ENCODE results near the gene VANGL2.
A peak's percentile ranks its signal among the peaks of the same experiment; 100 is the strongest.

Gene VANGL2

GRCh38 chr1:160400223-160400645 lies at the start of gene VANGL2:
Gene VANGL2 (plus strand): TSS chr1:160400564. CDS start chr1:160415838, 15,274 bp downstream.
- peak in 2 of 3 donors; percentile 24 to 42 for DNase-seq (ENCODE audit: low read depth in 2 of 3, low spot score in 1 of 3)

- no peak for DNase-seq (ENCODE audit: low read depth in 2 of 3, low spot score in 1 of 3)
These were observed 48.7 kb upstream of the VANGL2 start for GRCh38 chr1:160351629-160352028.

- no peak for DNase-seq (ENCODE audit: low read depth in 2 of 3, low spot score in 1 of 3)
These were observed 47.8 kb upstream of the VANGL2 start for GRCh38 chr1:160352555-160352954.

GRCh38 chr1:160353223-160353622 lies 47.1 kb upstream of the VANGL2 start:
- DNase-seq (ENCODE audit: low read depth in 2 of 3, low spot score in 1 of 3) = no peak

GRCh38 chr1:160354388-160354985 lies 45.9 kb upstream of the VANGL2 start:
- DNase-seq (ENCODE audit: low read depth in 2 of 3, low spot score in 1 of 3) = no peak

- no peak for DNase-seq (ENCODE audit: low read depth in 2 of 3, low spot score in 1 of 3)
These were observed 42.9 kb upstream of the VANGL2 start for GRCh38 chr1:160357286-160358002.

GRCh38 chr1:160358073-160358472 lies 42.3 kb upstream of the VANGL2 start:
- DNase-seq (ENCODE audit: low read depth in 2 of 3, low spot score in 1 of 3) = no peak

GRCh38 chr1:160359559-160360226 lies 40.7 kb upstream of the VANGL2 start:
- no peak for DNase-seq (ENCODE audit: low read depth in 2 of 3, low spot score in 1 of 3)

GRCh38 chr1:160360227-160360695 lies 40.1 kb upstream of the VANGL2 start:
- DNase-seq (ENCODE audit: low read depth in 2 of 3, low spot score in 1 of 3) = no peak

- DNase-seq (ENCODE audit: low read depth in 2 of 3, low spot score in 1 of 3) = no peak
These were observed 39.2 kb upstream of the VANGL2 start for GRCh38 chr1:160361199-160361598.

GRCh38 chr1:160361814-160362167 lies 38.6 kb upstream of the VANGL2 start:
- no peak for DNase-seq (ENCODE audit: low read depth in 2 of 3, low spot score in 1 of 3)

- no peak for DNase-seq (ENCODE audit: low read depth in 2 of 3, low spot score in 1 of 3)
These were observed 38.0 kb upstream of the VANGL2 start for GRCh38 chr1:160362168-160362957.

GRCh38 chr1:160363010-160363409 lies 37.4 kb upstream of the VANGL2 start:
- DNase-seq (ENCODE audit: low read depth in 2 of 3, low spot score in 1 of 3) = no peak

- no peak for DNase-seq (ENCODE audit: low read depth in 2 of 3, low spot score in 1 of 3)
These were observed 36.2 kb upstream of the VANGL2 start for GRCh38 chr1:160363951-160364735.

- no peak for DNase-seq (ENCODE audit: low read depth in 2 of 3, low spot score in 1 of 3)
These were observed 35.0 kb upstream of the VANGL2 start for GRCh38 chr1:160365325-160365724.

GRCh38 chr1:160366731-160367515 lies 33.4 kb upstream of the VANGL2 start, which contains the start of gene NHLH1:
Gene NHLH1 (plus strand): TSS chr1:160367071. CDS start chr1:160370732, 3,661 bp downstream.
- DNase-seq (ENCODE audit: low read depth in 2 of 3, low spot score in 1 of 3) = no peak

- no peak for DNase-seq (ENCODE audit: low read depth in 2 of 3, low spot score in 1 of 3)
These were observed 32.9 kb upstream of the VANGL2 start for GRCh38 chr1:160367516-160367900.

- no peak for DNase-seq (ENCODE audit: low read depth in 2 of 3, low spot score in 1 of 3)
These were observed 32.1 kb upstream of the VANGL2 start for GRCh38 chr1:160367934-160368923.

- DNase-seq (ENCODE audit: low read depth in 2 of 3, low spot score in 1 of 3) = no peak
These were observed 31.3 kb upstream of the VANGL2 start for GRCh38 chr1:160369087-160369486.

Data from stimulated activated CD4-positive, alpha-beta T cell treated with anti-CD3 and anti-CD28 coated beads, Interleukin-12 subunit alpha, Interleukin-12 subunit beta, amount 100 ng/mL, for 48 hours (primary cell).